ENCODE results near the gene PCNX1. TPM values are rescaled to one million over a fixed set of nuclear protein-coding genes. Genes with fewer than 3 reads are reported as not detected.
A peak's percentile ranks its signal among the peaks of the same experiment; 100 is the strongest.
"Not testable (repeated sequence)": the region's sequence is repeated elsewhere in the genome, so short reads cannot be mapped to it uniquely, and the experiment has no call there.

Gene PCNX1
- total RNA-seq, 1 experiment from 2014 or later, result 16.1 TPM

DNA sequence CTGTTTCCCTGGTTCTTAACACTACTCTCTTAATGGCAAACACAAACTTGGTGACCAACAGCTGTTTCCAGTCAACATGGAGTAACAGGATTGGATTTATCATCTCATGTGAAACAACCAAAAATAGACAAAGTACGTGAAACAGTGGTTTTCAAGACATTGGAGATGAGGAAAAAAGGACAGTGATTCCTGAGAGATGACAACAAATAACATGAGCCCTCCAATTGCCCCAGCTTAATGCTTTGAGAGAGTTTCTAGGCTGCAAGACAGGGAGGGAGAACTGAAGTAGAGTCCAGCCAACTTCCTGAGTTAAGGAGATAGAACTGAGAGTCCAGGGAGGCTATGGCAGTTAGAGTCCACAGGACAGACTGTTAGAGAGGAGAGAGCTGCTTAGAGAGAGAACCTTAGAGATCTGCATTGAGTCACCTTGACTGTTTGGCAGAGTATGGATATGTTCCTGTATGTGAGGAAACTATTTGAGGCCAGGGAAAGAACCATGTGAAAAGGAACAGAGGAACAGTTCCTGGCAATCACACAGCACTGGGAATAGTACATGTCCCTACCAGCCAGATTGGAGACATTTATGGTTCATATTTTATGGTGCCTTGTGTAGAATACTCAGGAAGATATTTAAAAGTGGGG is 106.4 kb downstream of the PCNX1 start:
- no peak for DNase-seq (ENCODE audit: low read depth)

DNA sequence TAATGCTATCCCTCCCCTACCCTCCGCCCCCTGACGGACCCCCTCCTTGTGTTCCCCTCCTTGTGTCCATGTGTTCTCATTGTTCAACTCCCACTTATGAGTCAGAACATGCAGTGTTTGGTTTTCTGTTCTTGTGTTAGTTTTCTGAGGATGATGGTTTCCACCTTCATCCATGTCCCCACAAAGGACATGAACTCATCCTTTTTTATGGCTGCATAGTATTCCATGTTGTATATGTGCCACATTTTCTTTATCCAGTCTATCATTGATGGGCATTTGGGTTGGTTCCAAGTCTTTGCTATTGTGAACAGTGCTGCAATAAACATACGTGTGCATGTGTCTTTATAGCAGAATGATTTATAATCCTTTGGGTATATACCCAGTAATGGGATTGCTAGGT is 112.7 kb downstream of the PCNX1 start:
- not testable (repeated sequence) for DNase-seq (ENCODE audit: low read depth)

DNA sequence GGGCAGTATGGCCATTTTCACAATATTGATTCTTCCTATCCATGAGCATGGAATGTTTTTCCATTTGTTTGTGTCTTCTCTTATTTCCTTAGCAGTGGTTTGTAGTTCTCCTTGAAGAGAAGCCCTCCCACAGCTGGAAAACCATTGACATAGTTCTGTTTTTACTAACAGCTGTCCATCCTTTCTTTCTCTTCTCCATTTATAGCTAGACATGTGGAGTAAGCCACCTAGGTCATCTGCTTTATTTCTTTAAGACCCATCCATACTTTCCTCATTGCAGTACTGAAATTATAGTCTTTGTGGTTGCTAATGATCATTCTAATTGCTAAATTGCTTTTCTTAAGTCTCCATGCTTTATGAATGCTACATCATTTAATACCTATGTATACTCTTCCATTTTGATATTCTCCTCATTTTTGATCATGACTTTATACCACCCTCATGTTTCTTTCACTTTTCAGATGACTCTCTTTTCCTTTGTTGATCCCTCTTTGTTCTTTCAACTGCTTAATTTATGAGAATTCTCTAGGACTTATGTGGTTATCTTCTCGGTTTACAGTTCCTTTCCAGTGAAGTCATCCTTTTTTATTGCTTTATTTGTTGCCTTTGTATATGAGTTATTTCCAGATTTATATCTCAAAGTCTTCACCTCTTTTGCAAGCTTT is 114.2 kb downstream of the PCNX1 start:
- DNase-seq (ENCODE audit: low read depth), result peak; percentile 62

DNA sequence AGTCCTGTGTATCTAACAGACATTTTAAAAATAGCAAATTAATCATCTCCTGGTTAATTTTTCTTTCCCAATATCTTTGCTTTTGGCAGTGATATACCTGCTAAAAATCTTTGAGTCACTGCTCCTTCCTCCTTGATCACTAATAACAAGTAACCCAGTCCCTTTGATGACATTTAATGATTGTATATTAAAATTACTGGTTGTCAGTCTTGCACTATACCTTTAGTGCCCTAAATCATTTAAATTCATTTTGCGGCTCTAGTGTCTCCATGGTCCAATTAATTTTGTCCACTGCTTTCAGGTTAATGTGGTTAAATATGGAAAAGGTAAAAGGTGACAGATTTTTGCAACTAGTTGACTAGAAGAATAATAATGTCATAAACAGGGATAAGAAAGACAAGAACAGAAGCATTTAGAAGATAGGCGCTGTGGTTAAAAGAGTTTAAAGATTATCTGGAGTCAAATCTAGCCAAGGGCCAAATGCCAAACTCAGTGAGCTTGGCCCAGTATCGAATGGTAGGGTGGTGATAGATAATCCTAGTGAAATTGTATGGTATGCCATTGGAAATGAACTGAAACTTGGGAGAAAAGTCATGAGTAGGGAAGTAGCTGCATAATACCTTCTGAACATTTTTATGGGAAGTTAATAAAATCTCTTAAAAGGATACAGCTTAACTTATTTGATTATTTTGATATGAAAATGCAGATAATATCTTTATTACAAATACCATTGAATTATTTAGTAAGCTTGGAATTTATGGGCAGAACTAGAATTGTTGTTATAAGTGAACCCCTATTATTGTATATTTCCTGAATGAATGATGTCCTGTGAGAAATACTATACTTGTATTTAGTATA is 115.0 kb downstream of the PCNX1 start:
- no peak for DNase-seq (ENCODE audit: low read depth)

DNA sequence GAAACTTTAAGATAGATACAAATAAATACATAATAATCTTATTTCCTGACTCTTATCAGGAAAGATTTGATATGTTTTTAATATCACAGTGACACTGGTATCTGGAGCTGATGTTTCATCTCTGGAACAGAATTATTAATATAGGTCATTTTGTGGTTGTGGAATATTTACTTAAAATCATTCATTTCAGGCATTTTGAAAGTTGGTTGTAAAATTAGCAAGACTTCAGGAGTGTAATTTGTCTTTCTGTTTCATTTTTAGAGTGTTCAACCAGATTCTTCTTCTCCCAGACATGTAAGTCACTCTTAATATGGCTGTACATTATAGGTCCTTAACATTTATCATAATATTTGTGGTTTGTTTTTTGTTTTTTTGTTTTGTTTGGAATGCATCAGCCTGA is 115.7 kb downstream of the PCNX1 start:
- no peak for DNase-seq (ENCODE audit: low read depth)

DNA sequence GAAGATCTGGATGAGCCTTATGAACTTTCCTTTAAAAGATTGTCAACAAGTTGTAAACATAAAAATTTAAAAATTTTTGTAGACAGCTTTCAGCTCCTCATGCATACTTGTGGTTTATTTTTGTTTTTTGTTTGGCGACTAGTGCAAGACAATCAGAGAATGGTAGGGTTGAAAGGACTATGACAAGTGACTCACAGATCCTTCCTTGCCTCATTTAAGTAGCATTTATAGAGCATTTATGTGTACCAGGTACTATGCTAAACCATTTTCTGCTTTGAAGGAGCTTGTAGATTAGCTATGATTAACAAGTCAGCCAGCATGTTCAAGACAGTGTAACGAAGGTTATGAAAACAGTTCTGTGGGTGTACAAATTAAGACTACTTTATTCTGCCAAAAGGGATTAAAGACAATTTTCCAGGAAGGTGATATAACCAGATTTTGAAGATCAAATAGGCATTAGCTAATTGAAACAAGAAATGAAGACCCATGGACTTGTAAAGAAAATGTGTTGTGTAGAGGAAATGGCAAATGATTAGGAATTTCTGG is 122.0 kb downstream of the PCNX1 start:
- no peak for DNase-seq (ENCODE audit: low read depth)

DNA sequence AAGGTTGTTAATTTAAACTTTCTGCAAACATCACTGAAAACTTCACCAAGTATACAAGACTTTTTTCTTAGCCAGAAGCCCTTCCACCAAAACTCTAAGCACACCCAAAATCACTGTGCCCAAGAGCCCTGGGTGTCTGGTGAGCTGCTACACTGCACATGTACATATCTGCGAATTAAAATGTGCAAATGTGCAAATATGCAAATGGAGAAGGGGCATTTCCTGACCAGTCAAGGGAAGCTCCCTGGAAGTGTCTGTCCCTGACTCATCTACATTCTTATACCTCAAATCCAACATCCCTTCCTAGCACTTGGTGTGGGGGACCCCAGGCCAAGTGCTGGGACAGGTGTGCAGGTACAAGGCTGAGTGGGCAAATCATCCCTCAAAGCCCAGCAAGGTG is 123.7 kb downstream of the PCNX1 start:
- DNase-seq (ENCODE audit: low read depth), result no peak

DNA sequence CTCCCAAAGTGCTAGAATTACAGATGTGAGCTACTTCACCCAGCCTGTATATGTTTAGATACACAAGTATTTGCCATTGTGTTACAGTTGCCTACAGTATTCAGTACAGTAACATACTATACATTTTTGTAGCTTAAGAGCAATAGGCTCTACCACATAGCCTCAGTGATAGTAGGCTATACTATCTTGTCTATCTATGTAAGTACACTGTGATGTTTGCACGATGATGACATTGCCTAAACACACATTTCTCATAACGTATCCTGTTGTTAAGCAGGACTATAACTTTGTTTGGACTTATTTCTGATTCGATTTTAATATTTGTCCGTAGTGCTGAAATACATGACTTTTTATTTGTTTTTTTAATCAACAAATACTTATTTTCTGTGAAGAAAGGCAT is 129.2 kb downstream of the PCNX1 start:
- DNase-seq (ENCODE audit: low read depth), result no peak

DNA sequence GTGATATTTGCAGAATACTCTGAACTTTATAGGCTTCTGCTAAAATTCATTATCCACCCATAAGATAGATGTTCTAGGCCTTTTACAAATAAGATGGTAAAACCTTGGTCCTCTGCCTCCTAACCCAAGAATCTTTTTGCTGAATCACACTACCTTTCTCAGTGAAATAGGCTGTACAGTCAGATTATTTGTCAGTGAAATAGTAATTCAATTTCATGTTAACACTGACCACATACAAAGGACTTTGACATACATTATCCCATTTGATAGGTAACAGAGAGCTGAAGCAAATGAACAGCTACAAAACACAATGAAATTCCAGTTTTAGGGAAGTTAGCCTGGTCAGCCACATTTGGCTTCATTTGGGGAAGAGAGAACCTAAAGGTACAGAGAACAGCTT is 141.1 kb downstream of the PCNX1 start:
- no peak for DNase-seq (ENCODE audit: low read depth)

DNA sequence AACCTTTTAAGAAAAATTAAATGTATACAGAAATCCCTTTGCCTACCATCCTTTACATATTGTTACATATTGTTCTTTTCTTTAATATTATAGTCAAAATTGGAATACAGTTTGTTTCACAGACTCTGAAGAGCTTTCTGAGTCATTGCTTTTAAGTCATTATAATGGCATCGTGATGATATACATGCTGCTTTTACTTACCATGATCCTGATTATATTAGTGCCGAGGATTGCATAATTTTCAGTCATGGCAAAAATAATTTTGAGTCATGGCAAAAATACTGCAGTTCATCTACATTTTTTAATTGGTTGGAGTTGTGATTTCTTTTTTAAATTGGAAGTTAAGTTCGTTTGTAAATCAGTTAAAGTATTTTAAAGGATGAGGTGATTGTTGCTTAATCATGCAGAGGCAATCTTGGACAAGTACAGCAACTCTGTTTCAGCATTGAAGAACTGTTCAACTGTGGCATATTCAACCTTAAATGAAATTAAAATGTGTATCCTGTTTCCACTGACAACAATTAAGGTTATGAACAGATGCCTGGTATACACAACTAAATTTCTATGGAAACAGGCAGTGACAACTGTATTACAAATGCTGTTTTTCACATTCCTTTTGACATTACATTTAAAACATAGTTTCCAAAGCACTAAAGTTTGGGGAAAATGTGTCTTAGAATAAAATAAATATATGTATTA is 142.3 kb downstream of the PCNX1 start:
- no peak for DNase-seq (ENCODE audit: low read depth)

DNA sequence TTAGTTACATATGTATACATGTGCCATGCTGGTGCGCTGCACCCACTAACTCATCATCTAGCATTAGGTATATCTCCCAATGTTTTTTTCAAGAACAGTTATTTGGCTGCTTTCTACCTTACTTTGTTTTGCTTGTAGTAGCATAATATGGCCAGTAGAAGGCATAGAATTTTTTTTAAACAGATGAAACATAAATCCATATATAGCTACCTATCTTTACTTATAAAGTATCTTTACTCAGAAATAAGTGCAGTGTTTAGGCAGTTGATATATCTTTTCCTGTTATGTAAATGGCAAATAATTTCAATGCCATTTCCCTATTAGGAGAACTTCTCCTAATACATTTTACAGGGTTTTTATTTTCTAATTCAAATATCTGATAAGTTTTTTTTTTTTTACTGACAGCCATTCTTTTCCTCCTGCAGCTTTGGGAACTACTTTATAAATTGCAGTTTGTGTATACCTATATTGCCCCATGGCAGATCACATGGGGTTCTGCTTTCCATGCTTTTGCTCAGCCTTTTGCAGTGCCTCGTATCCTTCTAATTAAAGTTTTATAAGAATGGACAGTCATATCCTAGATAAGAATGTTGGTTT is 143.1 kb downstream of the PCNX1 start:
- DNase-seq (ENCODE audit: low read depth), result peak; percentile 4

DNA sequence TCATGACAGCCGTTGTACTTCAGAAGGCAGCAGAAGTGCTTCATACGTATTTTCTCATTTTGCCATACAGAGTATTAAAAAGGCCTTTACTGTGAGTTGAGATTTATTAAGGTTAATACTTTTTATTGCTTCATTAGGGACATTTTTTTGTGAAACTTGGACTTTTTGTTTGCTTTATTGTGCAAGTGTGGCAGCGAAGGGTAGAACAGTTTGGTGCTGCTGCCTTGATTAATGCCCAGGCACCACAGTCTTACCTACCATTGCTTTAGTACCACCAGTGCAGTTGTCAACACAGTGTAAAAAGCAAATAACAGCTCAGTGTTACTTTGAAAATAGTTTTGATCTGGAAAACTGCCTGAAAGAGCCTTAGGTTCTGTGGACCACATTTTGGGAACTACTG is 147.4 kb downstream of the PCNX1 start:
- no peak for DNase-seq (ENCODE audit: low read depth)

DNA sequence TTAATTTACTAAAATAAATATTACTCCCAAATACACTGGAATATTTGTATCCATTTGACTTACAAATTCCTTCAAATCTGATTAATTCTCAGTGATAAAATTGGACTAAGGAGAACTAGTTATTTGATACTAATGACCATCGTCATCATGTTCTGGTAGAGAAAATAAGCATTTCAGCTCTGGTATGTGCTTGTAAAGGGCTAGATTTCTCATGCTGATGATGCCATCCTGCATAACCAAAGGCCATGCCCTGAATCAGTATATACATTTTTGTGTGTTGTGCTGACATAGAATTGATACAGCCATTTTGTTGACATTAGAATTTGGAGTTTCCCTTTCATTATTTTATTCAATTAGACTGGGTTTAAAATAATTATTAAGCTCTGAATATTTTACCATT is 148.9 kb downstream of the PCNX1 start:
- no peak for DNase-seq (ENCODE audit: low read depth)

DNA sequence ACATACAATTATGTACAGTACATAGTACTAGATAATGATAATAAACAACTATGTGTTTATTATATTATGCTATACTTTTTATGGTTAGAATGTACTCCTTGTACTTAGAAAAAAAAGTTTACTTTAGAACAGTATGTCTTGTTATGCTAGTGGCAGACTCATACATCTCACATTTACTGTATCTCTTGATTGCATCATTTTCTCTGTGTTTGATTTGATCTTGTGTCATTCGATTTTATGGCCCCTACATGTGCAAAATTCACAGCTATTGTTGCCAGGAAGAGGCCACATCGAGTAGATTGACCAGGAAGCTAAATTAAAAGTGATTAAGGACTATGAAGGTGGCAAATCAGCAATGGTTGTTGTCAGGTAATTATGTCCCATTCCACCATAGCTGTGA is 153.0 kb downstream of the PCNX1 start:
- no peak for DNase-seq (ENCODE audit: low read depth)

DNA sequence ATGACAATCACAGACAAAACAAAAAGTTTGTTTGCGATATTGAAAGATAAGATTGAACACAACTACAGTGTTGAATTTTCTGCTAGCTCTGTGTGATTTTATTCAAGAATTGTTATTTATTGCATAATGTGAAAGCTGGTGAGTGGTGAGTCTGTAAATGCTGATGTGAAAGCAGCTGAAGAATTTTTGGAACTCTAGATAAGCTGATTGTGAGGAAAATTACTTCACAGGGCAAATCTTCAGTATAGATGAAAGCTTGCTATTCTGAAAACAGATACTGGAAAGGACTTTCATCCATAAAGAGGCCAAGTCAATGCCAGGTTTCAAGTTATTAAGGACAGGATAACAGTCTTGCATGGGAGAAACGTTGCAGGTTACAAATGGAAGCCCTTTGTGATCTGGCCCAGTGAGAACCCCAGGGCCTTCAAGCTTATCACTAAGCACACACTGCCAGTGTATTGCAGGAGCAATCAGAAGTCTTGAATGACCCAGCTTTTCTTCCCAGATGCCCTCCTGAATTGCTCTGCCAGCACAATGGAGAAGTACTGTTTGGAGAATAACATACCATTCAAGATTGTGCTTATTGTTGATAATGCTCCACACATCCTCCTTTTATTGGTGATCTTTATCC is 153.7 kb downstream of the PCNX1 start:
- DNase-seq (ENCODE audit: low read depth), result no peak

DNA sequence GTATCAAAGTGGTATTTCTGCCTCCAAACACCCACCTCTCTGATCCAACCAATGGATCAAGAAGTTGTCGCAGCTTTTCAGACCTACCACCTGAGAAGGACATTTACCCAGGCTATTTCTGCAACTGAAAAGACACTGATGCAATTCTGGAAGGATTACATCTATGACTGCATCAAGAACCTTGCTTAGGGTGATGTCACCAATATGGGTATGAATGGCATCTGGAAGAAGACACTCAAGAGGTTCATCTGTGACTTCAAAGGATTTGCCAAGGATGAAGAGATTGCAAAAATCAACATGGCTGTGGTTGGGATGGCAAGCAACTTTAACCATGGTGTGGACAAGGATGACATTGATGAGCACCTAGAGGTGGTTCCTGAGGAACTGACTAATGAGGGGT is 154.2 kb downstream of the PCNX1 start:
- DNase-seq (ENCODE audit: low read depth), result no peak

DNA sequence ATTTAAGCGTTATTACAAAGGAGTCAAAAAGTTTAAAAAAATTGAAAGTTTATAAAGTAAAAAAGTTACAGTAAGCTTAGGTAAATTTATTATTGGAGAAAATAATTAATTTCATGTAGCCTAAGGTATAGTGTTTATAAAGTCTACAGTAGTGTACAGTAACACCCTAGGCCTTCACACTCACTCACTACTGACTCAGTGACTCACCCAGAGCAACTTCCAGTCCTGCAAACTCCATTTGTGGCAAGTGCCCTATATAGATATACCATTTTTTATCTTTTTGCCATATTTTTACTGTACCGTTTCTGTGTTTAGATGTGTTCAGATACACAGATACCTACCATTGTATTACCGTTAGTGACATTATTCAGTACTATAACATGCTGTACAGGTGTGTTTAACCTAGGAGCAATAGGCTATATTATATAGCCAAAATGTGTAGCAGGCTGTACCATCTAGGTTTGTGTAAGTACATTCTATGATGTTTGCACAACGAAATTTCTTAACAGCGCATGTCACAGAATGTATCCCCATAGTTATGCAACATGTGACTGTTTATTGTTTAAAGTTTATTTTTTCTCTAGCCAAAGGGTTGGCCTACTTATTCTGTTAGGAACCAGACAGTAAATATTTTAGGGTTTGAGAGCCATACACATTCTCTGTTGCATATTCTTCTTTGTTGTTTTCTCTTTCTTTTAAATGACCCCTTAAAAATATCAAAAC is 155.5 kb downstream of the PCNX1 start:
- DNase-seq (ENCODE audit: low read depth), result no peak

DNA sequence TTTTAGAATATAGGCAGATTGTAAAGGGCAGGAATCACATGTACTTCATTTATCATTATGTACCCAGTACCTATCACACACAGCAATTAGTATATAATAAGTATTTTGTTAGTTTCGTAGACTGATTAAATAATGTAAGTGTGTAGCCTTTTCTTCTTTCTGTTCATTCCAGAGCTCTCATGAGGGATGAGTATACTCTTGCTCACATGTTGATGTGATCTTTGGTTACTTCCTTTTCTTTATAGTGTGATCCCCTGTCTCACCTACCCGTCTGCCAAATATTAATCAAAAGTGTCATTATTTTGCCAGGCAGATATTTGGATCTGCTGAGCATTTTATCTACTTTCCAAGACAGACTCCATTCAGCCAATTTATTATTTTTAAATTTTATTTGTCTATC is 156.1 kb downstream of the PCNX1 start:
- DNase-seq (ENCODE audit: low read depth), result no peak

DNA sequence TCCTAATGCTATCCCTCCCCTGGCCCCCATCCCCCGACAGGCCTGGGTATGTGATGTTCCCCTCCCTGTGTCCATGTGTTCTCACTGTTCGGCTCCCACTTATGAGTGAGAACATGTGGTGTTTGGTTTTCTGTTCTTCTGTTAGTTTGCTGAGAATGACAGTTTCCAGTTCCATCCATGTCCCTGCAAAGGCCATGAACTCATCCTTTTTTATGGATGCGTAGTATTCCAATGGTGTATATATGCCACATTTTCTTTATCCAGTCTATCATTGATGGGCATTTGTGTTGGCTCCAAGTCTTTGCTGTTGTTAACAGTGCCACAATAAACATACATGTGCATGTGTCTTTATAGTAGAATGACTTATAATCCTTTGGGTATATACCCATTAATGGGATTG is 157.5 kb downstream of the PCNX1 start:
- DNase-seq (ENCODE audit: low read depth), result not testable (repeated sequence)

DNA sequence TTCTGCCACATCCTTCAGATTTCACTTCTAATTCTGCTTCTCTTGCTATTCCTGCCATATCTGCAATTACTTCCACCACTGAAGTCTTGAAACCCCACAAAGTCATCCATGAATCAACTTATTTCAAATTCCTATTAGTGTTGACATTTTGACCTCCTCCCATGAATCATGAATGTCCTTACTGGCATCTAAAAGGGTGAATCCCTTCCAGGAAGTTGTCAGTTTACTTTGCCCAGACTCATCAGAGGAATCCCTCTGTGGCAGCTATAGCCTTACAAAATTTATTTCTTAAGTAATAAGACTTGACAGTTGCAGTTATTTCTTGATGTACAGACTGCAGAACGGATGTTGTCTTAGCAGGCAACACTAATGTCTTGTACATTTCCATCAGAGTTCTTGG is 162.9 kb downstream of the PCNX1 start:
- peak; percentile 32 for DNase-seq (ENCODE audit: low read depth)

All from RPMI7951 (cell line).